GM19328 (cell line): ENCODE measurements around the gene NPEPL1.

Experiments
- ATAC-seq: cut with Tn5 transposase; IDR thresholded peaks from one replicate; pipeline ENCODE4 v1.9.1; 2021; ENCODE audit warnings: mild to moderate bottlenecking, moderate library complexity; ENCODE audit not compliant: unreplicated experiment

The NPEPL1 gene

GRCh38 chr20:58682656-58683531 lies 9.7 kb upstream of the NPEPL1 start:
- no peak for ATAC-seq

GRCh38 chr20:58684291-58684690 lies 8.3 kb upstream of the NPEPL1 start:
- no peak for ATAC-seq

GRCh38 chr20:58685988-58686387 lies 6.6 kb upstream of the NPEPL1 start:
- no peak for ATAC-seq

- no peak for ATAC-seq
These were observed 4.2 kb upstream of the NPEPL1 start for GRCh38 chr20:58688414-58688813.

GRCh38 chr20:58688840-58689239 lies 3.8 kb upstream of the NPEPL1 start:
- no peak for ATAC-seq

GRCh38 chr20:58690396-58691135 lies 2.0 kb upstream of the NPEPL1 start:
- no peak for ATAC-seq

- no peak for ATAC-seq
These were observed 624 bp upstream of the NPEPL1 start for GRCh38 chr20:58691773-58692578.

GRCh38 chr20:58693226-58694006 lies 816 bp downstream of the NPEPL1 start:
- peak; percentile 29 for ATAC-seq

GRCh38 chr20:58694241-58695083 lies 1.9 kb downstream of the NPEPL1 start:
- no peak for ATAC-seq

- ATAC-seq, result no peak
These were observed 2.6 kb downstream of the NPEPL1 start for GRCh38 chr20:58695084-58695722.

- no peak for ATAC-seq
These were observed 3.3 kb downstream of the NPEPL1 start for GRCh38 chr20:58695895-58696375.

GRCh38 chr20:58696411-58696961 lies 3.9 kb downstream of the NPEPL1 start:
- ATAC-seq, result no peak

- ATAC-seq, result no peak
These were observed 4.7 kb downstream of the NPEPL1 start for GRCh38 chr20:58697201-58697866.

GRCh38 chr20:58697867-58698703 lies 5.5 kb downstream of the NPEPL1 start:
- no peak for ATAC-seq

- ATAC-seq, result no peak
These were observed 6.4 kb downstream of the NPEPL1 start for GRCh38 chr20:58698741-58699622.

- no peak for ATAC-seq
These were observed 7.1 kb downstream of the NPEPL1 start for GRCh38 chr20:58699623-58700107.
